GM21717 (cell line): ENCODE results near the gene GLTP.
"Not testable (repeated sequence)": the region's sequence is repeated elsewhere in the genome, so short reads cannot be mapped to it uniquely, and the experiment has no call there.

Experiments used
- ATAC-seq: cut with Tn5 transposase; IDR thresholded peaks from one replicate; pipeline ENCODE4 v1.9.1; 2021; ENCODE audit warnings: mild to moderate bottlenecking, moderate library complexity; ENCODE audit not compliant: unreplicated experiment

Gene GLTP

DNA sequence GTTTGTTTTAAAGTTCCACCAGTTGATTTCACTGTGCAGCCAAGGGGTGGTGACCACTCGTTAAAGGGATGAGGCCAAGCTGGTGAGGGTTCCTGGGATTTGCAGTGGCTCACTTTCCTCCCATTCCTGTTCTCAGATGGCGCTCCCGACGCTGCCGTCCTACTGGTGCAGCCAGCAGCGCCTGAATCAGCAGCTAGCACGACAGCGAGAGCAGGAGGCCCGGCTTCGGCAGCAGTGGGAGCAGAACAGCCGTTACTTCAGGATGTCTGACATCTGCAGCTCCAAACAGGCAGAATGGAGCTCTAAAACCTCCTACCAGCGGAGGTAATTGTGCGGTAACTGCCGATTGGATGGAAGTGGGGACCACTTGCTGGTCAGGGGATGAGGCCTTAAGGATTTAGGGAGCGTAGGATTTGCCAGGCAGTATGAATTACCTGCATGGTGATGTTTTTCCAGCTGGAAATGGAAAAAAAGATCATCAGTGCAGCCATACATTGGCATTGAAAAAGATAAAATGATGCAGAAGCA is 22.6 kb upstream of the GLTP start:
- ATAC-seq = no peak

DNA sequence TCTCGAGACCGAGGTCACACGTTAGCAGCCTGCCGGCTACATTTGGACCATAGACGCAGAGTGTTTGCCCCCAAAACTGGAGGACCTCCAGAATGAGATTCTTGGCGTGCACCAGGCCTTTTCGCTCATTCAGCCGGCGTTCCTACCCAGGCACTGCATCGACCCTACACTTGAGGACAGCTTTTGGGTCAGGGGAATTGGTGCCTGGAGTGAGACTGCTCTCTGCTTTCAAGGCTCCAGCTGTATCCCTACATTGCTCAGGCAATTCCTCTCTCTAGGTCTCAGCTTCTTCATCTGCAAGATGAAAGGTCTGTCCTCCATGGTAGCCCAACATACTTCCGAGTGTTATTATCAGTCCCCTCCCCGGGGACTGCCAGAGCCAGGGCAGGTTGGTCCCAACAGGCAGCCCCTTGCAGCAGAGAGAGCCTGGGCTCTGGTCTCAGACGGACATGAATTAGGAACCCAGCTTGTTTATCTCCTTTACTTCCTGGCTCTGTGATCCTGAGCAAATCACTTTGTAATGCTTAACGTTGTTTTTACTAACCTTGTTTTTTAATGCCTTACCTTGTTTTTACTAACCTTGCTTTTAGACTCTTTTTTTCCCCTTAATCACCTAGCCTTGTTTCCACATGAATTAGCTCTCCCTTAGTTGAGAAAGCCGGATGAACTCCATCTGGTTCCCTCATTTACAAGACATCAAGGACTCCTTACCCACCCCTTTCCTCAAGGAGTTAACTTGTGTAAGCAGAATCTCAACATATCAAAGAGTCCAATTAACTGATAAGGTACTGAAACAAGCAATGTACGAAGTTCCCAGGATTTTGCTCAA is 20.6 kb upstream of the GLTP start:
- ATAC-seq = no peak

- ATAC-seq = peak; percentile 71
Measured at GRCh38 chr12:109899783-109900751, 19.7 kb upstream of the GLTP start, which contains the start of gene TCHP. TCHP (plus strand) TSS chr12:109900274; CDS start chr12:109903027, 2,753 bp downstream.

DNA sequence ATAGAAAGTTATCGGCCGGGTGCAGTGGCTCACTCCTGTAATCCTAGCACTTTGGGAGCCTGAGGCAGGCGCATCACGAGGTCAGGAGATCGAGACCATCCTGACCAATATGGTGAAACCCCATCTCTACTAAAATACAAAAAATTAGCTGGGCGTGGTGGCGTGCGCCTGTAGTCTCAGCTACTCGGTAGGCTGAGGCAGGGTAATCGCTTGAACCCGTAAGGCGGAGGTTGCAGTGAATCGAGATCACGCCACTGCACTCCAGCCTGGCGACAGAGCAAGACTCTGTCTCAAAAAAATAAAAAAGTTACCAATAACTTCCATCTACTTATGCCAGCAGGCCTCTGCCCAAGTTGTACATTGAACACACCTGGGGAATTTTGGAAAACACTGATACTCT is 19.0 kb upstream of the GLTP start:
- not testable (repeated sequence) for ATAC-seq

- no peak for ATAC-seq
Measured at GRCh38 chr12:109897029-109897428, 16.7 kb upstream of the GLTP start.

GRCh38 chr12:109896188-109896587 is 15.8 kb upstream of the GLTP start:
- ATAC-seq = no peak

- ATAC-seq = no peak
Measured at GRCh38 chr12:109894939-109895338, 14.6 kb upstream of the GLTP start.

- no peak for ATAC-seq
Measured at GRCh38 chr12:109893261-109893995, 13.1 kb upstream of the GLTP start.

DNA sequence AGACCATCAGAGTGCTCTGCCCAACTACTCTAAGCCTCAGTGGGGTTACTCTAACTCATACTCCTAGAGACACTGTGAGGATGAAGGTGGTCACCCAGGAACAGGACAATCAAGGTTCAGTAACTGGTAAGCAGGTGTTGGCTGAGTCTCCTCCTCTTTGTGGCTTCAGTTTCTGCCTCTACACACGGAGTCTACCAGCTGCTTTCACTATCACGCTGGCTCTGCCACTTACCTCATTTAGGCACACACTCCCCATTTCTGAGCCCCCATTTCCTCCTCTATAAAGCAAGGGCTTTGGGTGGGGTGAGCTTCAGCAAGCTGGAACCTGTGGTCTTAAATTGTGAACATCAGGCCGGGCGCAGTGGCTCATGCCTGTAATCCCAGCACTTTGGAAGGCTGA is 12.4 kb upstream of the GLTP start:
- no peak for ATAC-seq

- no peak for ATAC-seq
Measured at GRCh38 chr12:109892165-109892715, 11.9 kb upstream of the GLTP start.

GRCh38 chr12:109891731-109892130 is 11.4 kb upstream of the GLTP start:
- ATAC-seq = not testable (repeated sequence)

GRCh38 chr12:109890620-109891170 is 10.4 kb upstream of the GLTP start:
- ATAC-seq = no peak

DNA sequence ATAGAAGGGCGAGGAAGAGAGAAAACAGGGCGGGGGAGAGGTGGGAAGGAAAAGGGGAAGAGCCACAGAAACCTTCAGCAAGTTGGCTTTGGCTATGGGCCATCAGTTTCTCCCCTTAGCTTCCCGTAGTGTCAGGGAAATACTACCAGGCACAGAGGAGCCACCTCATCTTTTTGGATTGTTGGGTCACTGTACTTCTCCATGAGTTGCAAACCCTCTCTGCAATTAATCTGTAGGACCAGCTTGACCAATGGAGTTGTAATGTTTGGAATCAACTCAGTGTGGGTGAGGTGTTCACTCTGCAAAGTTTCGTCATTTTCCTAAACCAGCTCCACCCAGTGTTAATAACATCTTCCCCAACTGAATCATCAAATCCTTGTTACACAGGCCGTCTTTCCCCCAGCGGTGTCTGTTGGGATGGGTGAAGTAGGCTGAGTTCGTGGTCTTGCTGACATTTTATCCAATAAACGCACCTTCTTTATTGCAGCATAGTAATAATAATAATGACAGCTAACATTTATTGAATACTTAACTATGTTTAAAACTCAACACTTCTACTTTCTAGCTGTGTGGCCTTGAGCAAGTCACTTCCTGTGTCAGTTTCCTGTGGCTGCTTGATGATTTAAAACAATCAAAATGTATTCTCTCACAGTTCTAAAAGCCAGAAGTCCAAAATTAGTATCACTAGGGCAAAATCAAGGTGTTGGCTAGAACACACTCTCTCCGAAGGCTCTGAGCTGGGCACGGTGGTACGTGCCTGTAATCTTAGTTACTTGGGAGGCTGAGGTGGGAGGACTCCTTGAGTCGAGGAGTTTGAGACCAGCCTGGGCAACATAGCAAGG is 8.1 kb upstream of the GLTP start:
- no peak for ATAC-seq

DNA sequence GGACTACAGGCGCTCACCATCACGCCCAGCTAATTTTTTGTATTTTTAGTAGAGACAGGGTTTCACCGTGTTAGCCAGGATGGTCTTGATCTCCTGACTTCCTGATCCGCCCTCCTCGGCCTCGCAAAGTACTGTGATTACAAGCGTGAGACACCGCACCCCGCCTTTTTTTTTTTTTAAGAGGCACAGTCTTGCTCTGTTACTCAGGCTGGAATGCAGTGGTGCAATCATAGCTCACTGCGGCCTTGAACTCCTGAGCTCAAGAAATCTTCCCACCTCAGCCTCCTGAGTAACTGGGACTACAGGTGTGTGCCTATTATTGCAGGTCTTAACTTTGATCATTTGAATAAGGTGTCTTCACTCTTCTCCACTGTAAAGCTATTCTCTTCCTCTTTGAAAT is 5.3 kb upstream of the GLTP start:
- no peak for ATAC-seq

GRCh38 chr12:109883461-109883860 is 3.1 kb upstream of the GLTP start:
- no peak for ATAC-seq

- ATAC-seq = no peak
Measured at GRCh38 chr12:109881752-109882151, 1.4 kb upstream of the GLTP start.

GRCh38 chr12:109880938-109881337 is 597 bp upstream of the GLTP start:
- peak; percentile 12 for ATAC-seq

DNA sequence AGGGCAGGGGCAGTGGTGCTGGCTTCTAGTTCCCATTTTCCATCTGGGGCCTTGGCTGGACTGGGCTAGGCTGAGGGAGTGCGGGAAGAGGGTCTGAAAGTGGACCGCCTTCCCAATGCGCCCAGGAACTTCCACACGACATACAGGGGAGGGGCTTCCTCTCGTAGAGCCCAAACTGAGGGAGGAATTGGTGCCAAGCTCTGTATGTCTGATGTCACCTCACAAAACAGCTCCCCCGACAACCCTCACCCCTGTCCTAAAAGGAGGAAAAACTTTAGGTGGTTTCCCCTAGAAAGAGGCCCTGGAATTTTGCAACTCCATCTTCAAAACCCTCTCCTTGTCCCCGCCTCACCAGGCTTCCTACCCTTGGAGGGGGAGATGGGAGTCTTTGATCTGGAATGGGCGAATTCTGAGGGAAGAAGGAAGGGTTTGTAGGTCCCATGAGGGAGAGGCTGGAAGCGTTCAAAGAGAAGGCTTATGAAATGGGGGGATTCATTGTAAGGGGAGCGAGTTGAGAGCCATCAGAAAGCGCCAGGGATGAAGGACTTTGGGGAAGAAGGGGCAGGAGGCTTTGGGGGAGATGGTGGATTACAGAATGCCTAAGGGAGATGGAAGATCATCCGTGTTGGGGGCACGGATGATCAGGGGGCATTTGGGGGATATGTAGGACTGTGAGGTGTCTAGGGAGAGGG is 844 bp downstream of the GLTP start:
- ATAC-seq = no peak

GRCh38 chr12:109878749-109879148 is 1.6 kb downstream of the GLTP start:
- no peak for ATAC-seq
